NCI-H1694 (cell line): ENCODE results near the gene ZBTB1.
A peak's percentile ranks its signal among the peaks of the same experiment; 100 is the strongest.
"Not testable (repeated sequence)": the region's sequence is repeated elsewhere in the genome, so short reads cannot be mapped to it uniquely, and the experiment has no call there.

ENCODE experiments used
- DNase-seq: peaks from one replicate; lab custom pipeline; 2025; lab: John Stamatoyannopoulos, UW

Gene ZBTB1

GRCh38 chr14:64496764-64497163 lies 7.8 kb upstream of the ZBTB1 start:
- DNase-seq, result no peak

DNA sequence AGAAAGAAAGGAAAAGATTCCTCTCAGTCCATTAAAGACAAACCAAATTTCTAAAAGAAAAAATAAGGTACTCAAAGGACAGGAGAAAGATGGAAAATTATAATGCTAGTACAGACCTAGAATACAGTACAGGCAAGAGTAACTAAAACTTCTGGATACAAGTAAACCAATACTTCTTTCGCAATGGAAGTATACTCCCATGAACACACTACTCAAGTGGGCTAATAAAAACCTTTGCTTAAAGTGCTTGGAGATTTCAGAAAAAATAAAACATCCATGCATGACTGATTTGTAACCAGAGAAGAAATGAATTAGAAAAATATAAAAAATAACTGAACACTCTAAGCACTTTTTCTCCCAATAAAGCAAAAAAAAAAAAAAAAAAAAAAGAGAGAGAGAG lies 4.5 kb upstream of the ZBTB1 start:
- DNase-seq, result no peak

DNA sequence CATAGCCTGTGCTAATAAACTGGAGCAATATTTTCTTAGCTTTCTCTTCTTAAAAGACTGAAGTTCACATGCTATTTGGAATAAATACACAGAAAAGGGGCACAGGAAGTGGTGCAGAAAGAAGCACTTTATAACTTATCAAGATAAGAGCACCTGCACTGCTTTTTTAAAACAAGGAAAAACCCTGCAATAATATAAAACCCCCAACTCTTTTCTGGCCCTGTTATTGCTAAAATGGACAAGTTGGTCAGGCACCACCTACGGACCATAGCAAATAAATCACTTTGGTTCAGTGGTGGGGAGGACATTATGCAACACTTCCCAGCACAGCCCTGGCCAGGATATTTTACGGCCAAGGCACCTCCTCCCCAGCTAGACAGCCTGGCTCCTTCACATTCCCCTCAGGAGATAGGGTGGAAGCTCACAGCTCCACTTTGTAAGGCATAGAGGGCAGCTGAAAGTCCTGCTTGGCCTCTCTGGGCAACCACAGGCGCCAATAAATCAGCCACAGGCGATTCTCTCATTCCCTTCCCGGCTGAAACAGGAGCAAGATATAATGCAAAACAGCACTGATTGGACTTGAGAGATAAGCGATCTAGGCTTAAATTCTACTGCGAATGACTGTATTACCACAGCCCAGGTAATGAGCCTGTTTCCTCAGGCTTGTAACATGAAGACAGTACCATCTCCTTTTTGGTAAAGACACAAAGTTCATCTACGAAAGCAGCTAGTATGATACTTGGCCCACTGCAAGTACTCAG lies 3.0 kb upstream of the ZBTB1 start:
- no peak for DNase-seq

GRCh38 chr14:64502456-64502855 lies 2.1 kb upstream of the ZBTB1 start:
- no peak for DNase-seq

DNA sequence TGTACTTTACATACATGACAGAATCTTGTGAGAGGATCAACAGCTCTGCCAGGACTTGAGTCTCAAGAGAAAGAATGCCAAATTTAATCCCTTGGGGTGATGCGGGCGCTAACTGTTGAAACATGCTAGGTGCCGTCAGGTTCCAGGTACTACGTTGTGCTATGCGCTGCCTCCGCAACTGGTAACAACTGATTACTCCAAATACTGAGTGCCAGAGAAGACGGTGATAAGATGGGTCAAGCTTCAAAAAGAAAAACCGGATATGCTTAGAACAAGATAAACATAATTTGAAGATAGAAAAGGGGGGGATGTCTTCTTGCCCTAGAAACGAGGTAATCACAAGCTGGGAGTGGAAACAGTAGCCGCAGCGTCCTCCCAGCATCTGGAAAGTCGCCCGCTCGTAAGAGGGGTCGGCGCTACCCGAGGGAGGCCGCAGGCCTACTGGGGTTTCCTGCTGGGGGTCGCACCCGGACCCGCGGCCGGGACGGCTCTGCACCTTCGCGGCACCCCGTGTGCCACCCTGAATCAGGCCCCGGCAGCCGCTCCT lies 1.6 kb upstream of the ZBTB1 start:
- no peak for DNase-seq

- DNase-seq, result peak; percentile 77
Measured at GRCh38 chr14:64503434-64504309, 898 bp upstream of the ZBTB1 start, which contains the start of gene ZBTB25. ZBTB25 (minus strand) TSS chr14:64503838; CDS start chr14:64490533, 13,305 bp downstream.

DNA sequence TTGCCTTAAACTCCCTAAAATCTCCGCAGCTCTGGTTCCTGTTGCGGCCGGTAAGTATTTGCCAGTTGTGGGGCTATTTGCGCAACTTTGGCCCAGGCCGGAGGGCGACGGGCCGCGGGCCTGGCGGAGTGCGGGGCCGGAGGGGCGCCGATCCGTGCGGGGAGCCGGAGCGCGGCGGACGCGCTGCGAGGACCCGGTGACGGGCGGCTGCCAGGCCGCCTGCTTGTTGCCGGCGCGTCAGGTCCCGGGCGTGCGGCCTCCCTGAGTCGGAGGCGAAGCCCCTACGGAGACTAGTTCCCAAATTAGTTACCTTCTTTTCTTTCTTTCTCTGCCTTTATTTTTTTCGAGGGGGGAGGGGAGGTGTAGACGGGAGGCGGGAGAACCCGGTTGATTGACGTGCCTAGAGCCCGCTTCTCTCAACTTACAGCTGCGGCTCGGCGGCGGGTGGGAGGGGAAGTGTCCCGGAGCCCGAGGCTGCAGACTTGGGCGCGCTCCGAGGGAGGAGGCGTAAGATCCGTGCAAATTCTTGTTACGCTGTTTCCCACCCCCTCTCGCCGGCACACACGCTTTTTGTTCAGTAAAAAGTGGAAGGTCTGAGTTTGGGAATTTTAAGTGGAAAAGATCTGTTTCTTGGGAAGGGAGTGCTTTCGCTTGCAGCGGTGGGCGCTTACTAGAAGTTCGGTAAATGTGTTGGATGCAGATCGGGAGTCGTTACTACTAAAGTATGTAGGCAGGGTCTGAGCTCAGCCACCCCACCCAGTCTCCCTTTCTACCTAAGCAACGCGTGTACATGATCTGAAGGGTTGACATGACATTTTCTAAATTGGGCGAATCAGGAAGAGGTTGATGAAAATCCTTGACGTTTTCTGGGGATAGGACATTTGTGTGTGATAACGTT lies 576 bp downstream of the ZBTB1 start:
- DNase-seq, result peak; percentile 84

- no peak for DNase-seq
Measured at GRCh38 chr14:64506721-64507120, 2.2 kb downstream of the ZBTB1 start.

- no peak for DNase-seq
Measured at GRCh38 chr14:64507376-64508156, 3.0 kb downstream of the ZBTB1 start.

- DNase-seq, result no peak
Measured at GRCh38 chr14:64508215-64508776, 3.7 kb downstream of the ZBTB1 start.

DNA sequence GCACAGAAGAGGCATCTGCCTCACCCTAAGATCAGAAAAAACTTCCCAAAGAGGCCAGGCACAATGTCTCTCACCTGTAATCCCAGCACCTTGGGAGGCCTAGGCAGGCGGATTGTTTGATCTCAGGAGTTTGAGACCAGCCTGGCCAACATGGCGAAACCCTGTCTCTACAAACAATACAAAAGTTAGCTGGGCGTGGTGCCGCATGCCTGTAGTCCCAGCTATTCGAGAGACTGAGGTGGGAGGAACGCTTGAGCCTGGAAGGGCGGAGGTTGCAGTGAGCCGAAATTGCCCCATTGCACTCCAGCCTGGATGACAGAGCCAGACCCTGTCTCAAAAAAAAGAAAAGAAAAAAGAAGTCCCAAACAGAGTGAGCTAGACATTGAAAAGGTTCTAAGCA lies 4.5 kb downstream of the ZBTB1 start:
- DNase-seq, result no peak

DNA sequence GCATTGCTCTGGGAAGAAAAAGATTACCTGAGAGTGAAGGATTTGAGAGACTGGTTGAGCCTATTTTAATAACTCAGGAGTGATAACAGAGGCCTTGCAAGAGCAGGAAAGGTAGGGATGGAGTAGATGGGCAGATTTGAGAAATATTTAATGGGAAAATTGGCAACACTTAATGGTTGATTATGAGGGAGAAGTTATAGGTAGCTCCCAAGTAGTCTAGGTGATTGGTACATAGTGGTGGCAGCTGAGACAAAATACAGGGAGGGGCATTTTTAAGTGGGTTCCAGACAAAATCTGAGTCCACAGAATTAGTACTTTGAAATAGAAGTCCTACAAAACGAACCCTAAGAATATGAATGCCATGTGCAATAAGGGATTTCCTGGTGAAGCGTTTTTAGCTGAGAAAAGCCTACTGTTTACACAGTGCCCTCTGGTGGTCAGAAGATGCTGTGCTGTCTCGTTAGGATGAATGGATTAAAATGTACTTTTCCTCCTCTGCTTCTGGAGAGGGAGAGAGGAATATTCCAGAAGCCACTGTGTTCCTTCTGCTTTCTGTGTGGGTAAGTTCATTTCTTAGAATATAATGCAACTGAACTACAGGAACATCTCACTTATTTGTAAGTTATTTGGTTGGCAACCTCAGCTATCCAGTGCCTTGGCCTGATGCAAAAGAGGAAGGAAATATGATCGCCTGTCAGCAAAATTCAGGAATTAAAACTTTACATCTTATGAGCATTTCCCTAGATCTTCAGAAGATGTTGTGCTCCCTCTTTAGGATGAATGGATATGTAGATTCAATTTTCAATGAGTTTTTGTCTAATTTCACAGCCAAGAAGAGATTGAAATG lies 6.5 kb downstream of the ZBTB1 start:
- peak; percentile 87 for DNase-seq

GRCh38 chr14:64513271-64513670 lies 8.7 kb downstream of the ZBTB1 start:
- DNase-seq, result no peak

GRCh38 chr14:64515053-64515452 lies 10.5 kb downstream of the ZBTB1 start:
- no peak for DNase-seq

- no peak for DNase-seq
Measured at GRCh38 chr14:64516969-64517368, 12.4 kb downstream of the ZBTB1 start.

DNA sequence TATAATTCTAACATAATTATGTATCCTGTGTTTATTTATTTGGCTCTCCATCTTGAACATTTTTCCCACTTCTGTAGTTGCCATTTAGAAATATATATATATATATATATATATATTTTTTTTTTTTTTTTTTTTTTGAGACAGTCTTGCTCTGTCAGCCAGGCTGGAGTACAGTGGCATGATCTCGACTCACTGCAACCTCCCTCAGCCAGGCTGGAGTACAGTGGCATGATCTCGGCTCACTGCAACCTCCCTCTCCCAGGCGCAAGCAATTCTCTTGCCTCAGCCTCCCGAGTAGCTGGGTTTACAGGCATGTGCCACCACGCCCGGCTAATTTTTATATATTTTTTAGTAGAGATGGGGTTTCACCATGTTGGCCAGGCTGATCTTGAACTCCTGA lies 13.1 kb downstream of the ZBTB1 start:
- not testable (repeated sequence) for DNase-seq

- DNase-seq, result no peak
Measured at GRCh38 chr14:64518229-64518628, 13.7 kb downstream of the ZBTB1 start.

- no peak for DNase-seq
Measured at GRCh38 chr14:64520699-64521098, 16.1 kb downstream of the ZBTB1 start.

DNA sequence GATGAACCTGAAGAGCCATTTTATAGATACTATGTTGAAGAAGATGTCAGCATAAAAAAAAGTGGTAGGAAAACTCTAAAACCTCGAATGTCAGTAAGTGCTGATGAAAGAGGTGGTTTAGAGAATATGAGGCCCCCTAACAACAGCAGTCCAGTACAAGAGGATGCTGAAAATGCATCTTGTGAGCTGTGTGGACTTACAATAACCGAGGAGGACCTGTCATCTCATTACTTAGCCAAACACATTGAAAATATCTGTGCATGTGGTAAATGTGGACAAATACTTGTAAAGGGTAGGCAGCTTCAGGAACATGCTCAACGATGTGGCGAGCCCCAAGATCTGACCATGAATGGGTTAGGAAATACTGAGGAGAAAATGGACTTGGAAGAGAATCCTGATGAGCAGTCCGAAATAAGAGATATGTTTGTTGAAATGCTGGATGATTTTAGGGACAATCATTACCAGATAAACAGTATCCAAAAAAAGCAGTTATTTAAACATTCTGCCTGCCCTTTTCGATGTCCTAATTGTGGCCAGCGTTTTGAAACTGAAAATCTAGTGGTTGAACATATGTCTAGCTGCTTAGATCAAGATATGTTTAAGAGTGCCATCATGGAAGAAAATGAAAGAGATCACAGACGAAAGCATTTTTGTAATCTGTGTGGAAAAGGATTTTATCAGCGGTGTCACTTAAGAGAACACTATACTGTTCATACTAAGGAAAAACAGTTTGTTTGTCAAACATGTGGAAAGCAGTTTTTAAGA lies 18.2 kb downstream of the ZBTB1 start:
- DNase-seq, result no peak
